ENCODE results near the gene CCDC174.

CCDC174 gene

DNA sequence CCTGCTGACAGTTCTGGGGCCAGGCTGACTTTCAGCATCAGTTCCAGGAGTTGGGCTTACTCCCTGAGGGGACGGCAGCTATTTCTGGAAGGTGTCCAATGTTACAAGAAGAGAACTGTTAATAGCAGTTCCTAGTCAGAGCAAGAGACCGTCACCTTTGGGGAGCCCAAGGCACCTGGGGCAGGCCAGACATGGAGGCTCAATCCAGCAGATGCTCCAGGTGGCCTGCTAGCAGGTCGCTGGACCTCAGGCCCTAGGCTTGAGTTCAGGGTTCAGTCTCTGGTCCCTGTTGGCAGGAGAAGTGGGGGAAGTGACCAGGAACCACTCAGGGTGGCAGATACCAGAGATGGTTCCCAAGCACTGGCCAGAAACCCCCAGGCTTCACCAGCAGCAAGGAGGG, 49.3 kb downstream of the CCDC174 start:
- H3K79me2 ChIP-seq (ENCODE audit: insufficient read depth, low read depth) = no peaks in the 10 kb centered on the region
- no peaks in the 10 kb centered on the region for H4K20me1 ChIP-seq (ENCODE audit: insufficient read depth)
- TF ChIP-seq CTCF (conservative IDR thresholded peaks at IDR 0.05; ENCODE audit: low read depth, low read length) = no peak
- H3K9ac ChIP-seq = no peak overlapping the region
- H3K4me2 ChIP-seq = no peak overlapping the region
- H3K4me1 ChIP-seq (ENCODE audit: low read depth, poor library complexity, severe bottlenecking) = no peaks in the 10 kb centered on the region
- no peak overlapping the region for H3K27ac ChIP-seq
- H3K4me3 ChIP-seq (IDR thresholded peaks at IDR 0.05; ENCODE audit: insufficient read depth, low read depth, low read length) = no peak overlapping the region
- H3K36me3 ChIP-seq (ENCODE audit: insufficient read depth) = no peaks in the 10 kb centered on the region
- no peak overlapping the region for H2AFZ ChIP-seq (ENCODE audit: low read depth)
- H3K27me3 ChIP-seq (ENCODE audit: insufficient read depth, low read depth) = no peaks in the 10 kb centered on the region

DNA sequence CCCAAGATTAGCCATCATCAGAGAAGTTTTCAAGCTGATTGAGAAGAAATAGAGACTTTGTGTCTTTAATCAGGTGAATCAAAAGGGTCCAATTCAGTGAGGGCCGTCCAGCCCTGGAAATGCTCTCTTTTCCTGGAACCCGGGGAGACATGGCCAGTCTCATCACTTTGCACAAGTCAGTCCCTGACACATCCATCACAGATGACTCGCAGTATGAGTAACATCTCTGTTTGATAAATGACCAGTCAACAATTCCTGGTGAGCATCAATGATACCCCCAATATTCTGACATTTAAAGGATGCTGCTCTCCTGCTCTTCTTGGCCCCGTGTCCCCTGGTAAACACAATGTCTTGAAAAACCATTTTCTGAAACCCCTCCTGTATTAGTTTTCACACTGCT, 50.1 kb downstream of the CCDC174 start:
- Histone ChIP-seq H3K36me3 (ENCODE audit: insufficient read depth) (no peaks in the 10 kb centered on the region), H3K9ac (no peak overlapping the region), H3K4me1 (ENCODE audit: low read depth, poor library complexity, severe bottlenecking) (no peaks in the 10 kb centered on the region), H3K27ac (no peak overlapping the region), H3K79me2 (ENCODE audit: insufficient read depth, low read depth) (no peaks in the 10 kb centered on the region), H4K20me1 (ENCODE audit: insufficient read depth) (no peaks in the 10 kb centered on the region), H2AFZ (ENCODE audit: low read depth) (no peak overlapping the region), H3K27me3 (ENCODE audit: insufficient read depth, low read depth) (no peaks in the 10 kb centered on the region), H3K4me2 (no peak overlapping the region), H3K4me3 (IDR thresholded peaks at IDR 0.05; ENCODE audit: insufficient read depth, low read depth, low read length) (no peak overlapping the region)
- no peak for TF ChIP-seq CTCF (conservative IDR thresholded peaks at IDR 0.05; ENCODE audit: low read depth, low read length)

DNA sequence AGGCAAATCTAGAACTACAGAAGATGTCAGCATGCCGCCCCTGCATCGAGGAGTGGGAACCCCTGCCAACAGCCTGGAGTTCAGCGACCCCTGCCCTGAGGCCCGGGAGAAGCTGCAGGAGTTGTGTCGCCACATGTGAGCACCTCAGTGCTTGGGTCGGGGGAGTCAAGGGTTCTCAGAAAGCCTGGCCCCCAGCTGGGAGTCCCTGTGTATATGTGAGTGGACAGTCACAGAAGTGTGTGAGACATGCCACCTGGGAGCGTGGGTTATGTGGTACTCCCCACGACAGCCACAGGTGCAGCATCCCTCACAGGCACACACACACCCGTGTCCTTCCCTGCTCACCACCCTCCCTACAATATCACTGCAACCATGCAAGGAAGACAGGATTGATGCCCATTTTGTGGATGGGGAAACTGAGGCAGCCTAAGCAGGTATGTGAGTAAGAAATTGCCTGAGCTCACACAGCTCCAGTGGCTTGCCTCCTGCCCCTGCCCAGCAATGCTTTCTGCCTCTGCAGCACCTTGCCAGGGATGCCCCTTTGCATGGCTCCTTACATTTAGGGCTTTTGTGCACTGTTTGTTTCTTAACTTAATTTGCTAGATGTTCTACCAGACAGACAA, 51.7 kb downstream of the CCDC174 start:
- no peak overlapping the region for H2AFZ ChIP-seq (ENCODE audit: low read depth)
- no peaks in the 10 kb centered on the region for H3K27me3 ChIP-seq (ENCODE audit: insufficient read depth, low read depth)
- no peak overlapping the region for H3K27ac ChIP-seq
- no peaks in the 10 kb centered on the region for H3K79me2 ChIP-seq (ENCODE audit: insufficient read depth, low read depth)
- H3K36me3 ChIP-seq (ENCODE audit: insufficient read depth) = no peaks in the 10 kb centered on the region
- no peaks in the 10 kb centered on the region for H3K4me1 ChIP-seq (ENCODE audit: low read depth, poor library complexity, severe bottlenecking)
- H3K9ac ChIP-seq = no peak overlapping the region
- TF ChIP-seq CTCF (conservative IDR thresholded peaks at IDR 0.05; ENCODE audit: low read depth, low read length) = no peak
- H4K20me1 ChIP-seq (ENCODE audit: insufficient read depth) = no peaks in the 10 kb centered on the region
- no peak overlapping the region for H3K4me2 ChIP-seq
- no peak overlapping the region for H3K4me3 ChIP-seq (IDR thresholded peaks at IDR 0.05; ENCODE audit: insufficient read depth, low read depth, low read length)

- Histone ChIP-seq H4K20me1 (ENCODE audit: insufficient read depth) (no peaks in the 10 kb centered on the region), H3K4me3 (IDR thresholded peaks at IDR 0.05; ENCODE audit: insufficient read depth, low read depth, low read length) (no peak overlapping the region), H3K27ac (no peak overlapping the region), H3K36me3 (ENCODE audit: insufficient read depth) (no peaks in the 10 kb centered on the region), H3K9ac (no peak overlapping the region), H3K4me1 (ENCODE audit: low read depth, poor library complexity, severe bottlenecking) (no peaks in the 10 kb centered on the region), H2AFZ (ENCODE audit: low read depth) (no peak overlapping the region), H3K4me2 (no peak overlapping the region), H3K27me3 (ENCODE audit: insufficient read depth, low read depth) (no peaks in the 10 kb centered on the region), H3K79me2 (ENCODE audit: insufficient read depth, low read depth) (no peaks in the 10 kb centered on the region)
- no peak for TF ChIP-seq CTCF (conservative IDR thresholded peaks at IDR 0.05; ENCODE audit: low read depth, low read length)
Observed at GRCh38 chr3:14703791-14704190, 52.2 kb downstream of the CCDC174 start.
